HCT116 (cell line): Measurements from ENCODE around the gene RUNX2. TPM values are rescaled to one million over a fixed set of nuclear protein-coding genes. Genes with fewer than 3 reads are reported as not detected.

Experiments used
- ATAC-seq: fragments of 200-7000 bp; cut with Tn5 transposase; 2 replicates; pipeline ENCODE4 v1.9.1; 2020; ENCODE audit warnings: mild to moderate bottlenecking, moderate library complexity
- BruUV-seq: library from RNA; stranded (reverse); fragments of 400-500 nt; replicated peaks from 2 replicates; lab custom pipeline; 2021; lab: Mats Ljungman, UMichigan
- CTCF ChIA-PET: fragments of 300-600 bp; sonication (Branson Sonifier 250); formaldehyde crosslinking; loops from one replicate; lab custom pipeline; 2021; ENCODE audit warnings: antibody characterized with exemption; lab: Charles Lee
- POLR2A ChIA-PET: fragments of 300-600, 350-600 bp; sonication (Branson Sonifier 250); formaldehyde crosslinking; loops from one replicate; lab custom pipeline; 2021; ENCODE audit warnings: antibody characterized with exemption; lab: Charles Lee
- RAD21 ChIA-PET, 2 experiments: fragments of 300-600 bp; sonication (Branson Sonifier 250); formaldehyde crosslinking; loops; one replicate each; lab custom pipeline; 2023; ENCODE audit warnings: low total read pairs in 2 of 2; ENCODE audit not compliant: uncharacterized antibody in 2 of 2, unreplicated experiment in 2 of 2, low non-redundant PET in 1 of 2; lab: Charles Lee
- DNase-seq: peaks from one replicate; pipeline ENCODE4 v3.0.0-alpha.2; 2010; ENCODE audit warnings: low read depth, low spot score
- H2AFZ ChIP-seq: fragments of 200-600 bp; shearing (Covaris generic), sonication (generic); 2 replicates; pipeline ENCODE4 v1.6.1; 2017; ENCODE audit warnings: low read depth, mixed run types, mixed read lengths, antibody characterized with exemption, low read length; ENCODE audit not compliant: poor library complexity, severe bottlenecking
- H3K27ac ChIP-seq: 2 replicates; pipeline ENCODE4 v1.5.1; 2012; ENCODE audit warnings: low read depth, low read length
- H3K27me3 ChIP-seq: fragments of 200-600 bp; sonication (generic); 2 replicates; pipeline ENCODE4 v1.6.1; 2016; ENCODE audit warnings: mixed run types, low read length, mixed read lengths; ENCODE audit not compliant: insufficient read depth
- H3K36me3 ChIP-seq, 2 experiments: fragments of 200-500 bp in 1 of 2; fragments of 200-600 bp in 1 of 2; sonication (Bioruptor generic) in 1 of 2; sonication (generic) in 1 of 2; 2 replicates each; pipeline versions ENCODE4 v1.5.1 to v1.6.1; 2014 to 2016; ENCODE audit warnings: low read length in 2 of 2, inconsistent platforms in 1 of 2, mixed read lengths in 1 of 2, mixed run types in 1 of 2; ENCODE audit not compliant: insufficient read depth in 2 of 2, control insufficient read depth in 1 of 2
- H3K4me1 ChIP-seq, 2 experiments: fragments of 200-600 bp in 1 of 2; sonication (generic) in 1 of 2; 2 replicates each; pipeline versions ENCODE4 v1.5.1 to v1.6.1; 2012 to 2017; ENCODE audit warnings: low read length in 2 of 2, inconsistent platforms in 1 of 2, mild to moderate bottlenecking in 1 of 2, mixed read lengths in 1 of 2, mixed run types in 1 of 2, moderate library complexity in 1 of 2; ENCODE audit not compliant: insufficient read depth in 2 of 2, control insufficient read depth in 1 of 2
- H3K4me2 ChIP-seq: fragments of 200-600 bp; sonication (generic); 2 replicates; pipeline ENCODE4 v1.6.1; 2017; ENCODE audit warnings: mixed run types, low read length, mixed read lengths
- H3K4me3 ChIP-seq, 2 experiments: fragments of 200-600 bp in 1 of 2; sonication (generic) in 1 of 2; replicated peaks in 1 of 2; 2 replicates each; pipeline ENCODE4 v1.5.1; 2011 to 2016; ENCODE audit warnings: low read length in 2 of 2, control low read depth in 1 of 2, low read depth in 1 of 2, mild to moderate bottlenecking in 1 of 2, mixed read lengths in 1 of 2, mixed run types in 1 of 2
- H3K79me2 ChIP-seq: fragments of 200-600 bp; sonication (generic); 2 replicates; pipeline ENCODE4 v1.6.1; 2017; ENCODE audit warnings: mild to moderate bottlenecking, mixed run types, low read length, moderate library complexity, mixed read lengths; ENCODE audit not compliant: insufficient read depth
- H3K9ac ChIP-seq: fragments of 200-600 bp; sonication (generic); 2 replicates; pipeline ENCODE4 v1.6.1; 2016; ENCODE audit warnings: low read length, mixed read lengths
- H3K9me2 ChIP-seq: fragments of 200-600 bp; sonication (generic), shearing (Covaris generic); 2 replicates; pipeline ENCODE4 v1.6.1; 2017; ENCODE audit warnings: mixed run types, mild to moderate bottlenecking, moderate library complexity; ENCODE audit not compliant: insufficient read depth
- H3K9me3 ChIP-seq, 2 experiments: fragments of 200-500 bp in 1 of 2; fragments of 200-600 bp in 1 of 2; sonication (Bioruptor generic) in 1 of 2; sonication (generic) in 1 of 2; 2 replicates each; pipeline ENCODE4 v1.6.1; 2014 to 2017; ENCODE audit warnings: low read length in 2 of 2, mixed read lengths in 2 of 2, inconsistent platforms in 1 of 2, low read depth in 1 of 2, mild to moderate bottlenecking in 1 of 2, mixed run types in 1 of 2, moderate library complexity in 1 of 2; ENCODE audit not compliant: control insufficient read depth in 1 of 2, insufficient read depth in 1 of 2
- H4K20me1 ChIP-seq: fragments of 200-600 bp; sonication (generic), shearing (Covaris generic); 2 replicates; pipeline ENCODE4 v1.6.1; 2017; ENCODE audit warnings: mixed run types, mild to moderate bottlenecking, moderate library complexity; ENCODE audit not compliant: insufficient read depth
- ATF3 ChIP-seq: IDR thresholded peaks from 2 replicates; pipeline ENCODE4 v1.6.1; 2012
- CEBPB ChIP-seq: IDR thresholded peaks from 2 replicates; pipeline ENCODE4 v1.6.1; 2012; ENCODE audit warnings: low read depth
- EGR1 ChIP-seq: IDR thresholded peaks from 2 replicates; pipeline ENCODE4 v1.6.1; 2012; ENCODE audit warnings: low read depth
- ELF1 ChIP-seq: IDR thresholded peaks from 2 replicates; pipeline ENCODE4 v1.6.1; 2012; ENCODE audit warnings: low read depth, borderline replicate concordance
- EZH2 ChIP-seq: fragments of 200-600 bp; sonication (generic); IDR thresholded peaks from 2 replicates; pipeline ENCODE4 v1.6.1; 2017; ENCODE audit warnings: antibody characterized with exemption, mixed run types
- FOSL1 ChIP-seq: IDR thresholded peaks from 2 replicates; pipeline ENCODE4 v1.6.1; 2012; ENCODE audit warnings: low read depth
- JUND ChIP-seq: IDR thresholded peaks from 2 replicates; pipeline ENCODE4 v1.6.1; 2012
- POLR2A ChIP-seq: IDR thresholded peaks from 2 replicates; pipeline ENCODE4 v1.7.0; 2011; ENCODE audit warnings: borderline replicate concordance; ENCODE audit not compliant: insufficient read depth, insufficient read length; ENCODE audit errors: extremely low read depth
- POLR2AphosphoS5 ChIP-seq: IDR thresholded peaks from 2 replicates; pipeline ENCODE4 v1.6.1; 2011; ENCODE audit warnings: mild to moderate bottlenecking, low read depth, low read length, moderate library complexity
- REST ChIP-seq: IDR thresholded peaks from 2 replicates; pipeline ENCODE4 v1.6.1; 2012; ENCODE audit warnings: low read depth
- SRF ChIP-seq: IDR thresholded peaks from 2 replicates; pipeline ENCODE4 v1.6.1; 2012; ENCODE audit warnings: low read depth
- TCF7L2 ChIP-seq: IDR thresholded peaks from 2 replicates; pipeline ENCODE4 v1.7.0; 2011; ENCODE audit warnings: borderline replicate concordance, inconsistent platforms; ENCODE audit not compliant: insufficient read depth, insufficient read length; ENCODE audit errors: extremely low read depth
- ZFX ChIP-seq: fragments of 450-650 bp; IDR thresholded peaks from 2 replicates; pipeline ENCODE4 v1.6.1; 2017
- ZNF274 ChIP-seq: fragments of 200-500 bp; sonication (Bioruptor generic); IDR thresholded peaks from 2 replicates; pipeline ENCODE4 v1.6.1; 2014; ENCODE audit warnings: mild to moderate bottlenecking, low read depth, low read length, inconsistent platforms
- intact Hi-C: fragments of 100-400 bp; cut with micrococcal nuclease; formaldehyde crosslinking; loops from 2 replicates; pipeline ENCODE4 v1.10.0; 2022
- total RNA-seq: library from RNA; stranded (reverse); gene quantifications from one replicate; pipeline ENCODE4 v1.2.1, GENCODE V29; 2021; ENCODE audit not compliant: unreplicated experiment
- TF ChIP-seq, protein P1 (sequence below): IDR thresholded peaks from 2 replicates; pipeline ENCODE4 v1.6.1; 2011; ENCODE audit warnings: mild to moderate bottlenecking, low read length, moderate library complexity; ENCODE audit not compliant: insufficient replicate concordance; ENCODE audit errors: extremely low read depth
- TF ChIP-seq, protein P2 (sequence below): IDR thresholded peaks from 2 replicates; pipeline ENCODE4 v1.6.1; 2012

RUNX2 gene
- total RNA-seq, 1 experiment from 2014 or later = 1.1 TPM

DNA sequence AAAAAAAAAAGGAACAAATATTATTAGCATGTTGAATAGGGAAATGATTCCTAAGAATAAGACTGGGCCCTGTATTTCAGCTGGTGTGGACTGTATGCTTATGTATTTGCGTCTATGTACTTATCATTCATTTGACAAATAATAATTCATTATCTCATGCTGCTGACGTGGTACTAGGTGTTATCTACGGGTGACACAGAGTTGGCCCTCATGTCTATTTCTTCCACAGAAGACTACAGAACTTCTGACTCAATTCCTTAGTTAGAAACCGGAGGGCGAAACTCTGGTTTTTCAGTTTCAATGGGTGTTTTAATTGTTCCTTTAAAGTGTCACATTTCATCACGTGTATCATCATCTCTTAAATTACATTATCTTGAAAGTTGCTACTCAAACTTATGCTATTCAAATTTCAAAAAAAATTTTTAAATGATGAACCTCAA lies 381.7 kb downstream of the RUNX2 start (continued):
- TF ChIP-seq, protein P1, sequence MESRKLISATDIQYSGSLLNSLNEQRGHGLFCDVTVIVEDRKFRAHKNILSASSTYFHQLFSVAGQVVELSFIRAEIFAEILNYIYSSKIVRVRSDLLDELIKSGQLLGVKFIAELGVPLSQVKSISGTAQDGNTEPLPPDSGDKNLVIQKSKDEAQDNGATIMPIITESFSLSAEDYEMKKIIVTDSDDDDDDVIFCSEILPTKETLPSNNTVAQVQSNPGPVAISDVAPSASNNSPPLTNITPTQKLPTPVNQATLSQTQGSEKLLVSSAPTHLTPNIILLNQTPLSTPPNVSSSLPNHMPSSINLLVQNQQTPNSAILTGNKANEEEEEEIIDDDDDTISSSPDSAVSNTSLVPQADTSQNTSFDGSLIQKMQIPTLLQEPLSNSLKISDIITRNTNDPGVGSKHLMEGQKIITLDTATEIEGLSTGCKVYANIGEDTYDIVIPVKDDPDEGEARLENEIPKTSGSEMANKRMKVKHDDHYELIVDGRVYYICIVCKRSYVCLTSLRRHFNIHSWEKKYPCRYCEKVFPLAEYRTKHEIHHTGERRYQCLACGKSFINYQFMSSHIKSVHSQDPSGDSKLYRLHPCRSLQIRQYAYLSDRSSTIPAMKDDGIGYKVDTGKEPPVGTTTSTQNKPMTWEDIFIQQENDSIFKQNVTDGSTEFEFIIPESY = no peak

- ChIA-PET RAD21 (no interaction called here), CTCF (no interaction called here), POLR2A (no interaction called here)
- Histone ChIP-seq H3K27ac (no peak overlapping the region), H3K4me2 (no peak overlapping the region), H3K4me1 (peaks cover 0 to 4% of the 10 kb centered on the region in 2 experiments; a peak in 2 of 4 replicates), H3K4me3 (no peak overlapping the region), H3K27me3 (no peaks in the 10 kb centered on the region), H2AFZ (no peak overlapping the region), H4K20me1 (no peaks in the 10 kb centered on the region), H3K9me3 (no peaks in the 10 kb centered on the region), H3K9me2 (no peaks in the 10 kb centered on the region), H3K79me2 (no peaks in the 10 kb centered on the region), H3K9ac (no peak overlapping the region), H3K36me3 (no peaks in the 10 kb centered on the region)
- ATAC-seq (no peak), DNase-seq (no peak)
- TF ChIP-seq CEBPB (no peak), SRF (no peak), JUND (no peak), REST (no peak), EZH2 (no peak), FOSL1 (no peak), EGR1 (no peak), POLR2A (no peak), ATF3 (no peak), ELF1 (no peak), TCF7L2 (no peak), ZNF274 (no peak), ZFX (no peak), POLR2AphosphoS5 (no peak)
- TF ChIP-seq, protein P1 = no peak
- TF ChIP-seq, protein P2, sequence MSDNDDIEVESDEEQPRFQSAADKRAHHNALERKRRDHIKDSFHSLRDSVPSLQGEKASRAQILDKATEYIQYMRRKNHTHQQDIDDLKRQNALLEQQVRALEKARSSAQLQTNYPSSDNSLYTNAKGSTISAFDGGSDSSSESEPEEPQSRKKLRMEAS = no peak
- intact Hi-C loops = loop anchor here (5.0 to 10.0 kb wide), 2 partner anchors 333 to 1236 kb away; partner anchors contain the start of gene SUPT3H
- no TSS peak for BruUV-seq
Measured at GRCh38 chr6:45710304-45710821, 382.2 kb downstream of the RUNX2 start.
